Trophoblast cell (in vitro differentiated cells and primary cell): ENCODE results near the gene RTN4RL2.

Experiments used
- DNase-seq, 2 donors: peaks; one replicate each; pipeline ENCODE4 v3.0.0-alpha.2; 2016
- H2AFZ ChIP-seq: 2 replicates; pipeline ENCODE4 v1.6.1; 2013; ENCODE audit warnings: low read length, moderate library complexity, mild to moderate bottlenecking; ENCODE audit not compliant: insufficient read depth, poor library complexity
- H2AK5ac ChIP-seq: 2 replicates; pipeline ENCODE4 v1.6.1; 2013; ENCODE audit warnings: mild to moderate bottlenecking, low read length
- H2BK120ac ChIP-seq: 2 replicates; pipeline ENCODE4 v1.6.1; 2013; ENCODE audit warnings: low read length, mild to moderate bottlenecking, moderate library complexity; ENCODE audit not compliant: insufficient read depth, poor library complexity
- H2BK12ac ChIP-seq: 2 replicates; pipeline ENCODE4 v1.6.1; 2013; ENCODE audit warnings: mild to moderate bottlenecking, low read length, moderate library complexity
- H2BK5ac ChIP-seq: 2 replicates; pipeline ENCODE4 v1.6.1; 2013; ENCODE audit warnings: low read length, low read depth, moderate library complexity, mild to moderate bottlenecking; ENCODE audit not compliant: poor library complexity
- H3K14ac ChIP-seq: 2 replicates; pipeline ENCODE4 v1.6.1; 2013; ENCODE audit warnings: mild to moderate bottlenecking, low read length
- H3K18ac ChIP-seq: 2 replicates; pipeline ENCODE4 v1.6.1; 2013; ENCODE audit warnings: mild to moderate bottlenecking, low read length
- H3K23ac ChIP-seq: 2 replicates; pipeline ENCODE4 v1.6.1; 2013; ENCODE audit warnings: low read length
- H3K27ac ChIP-seq: 2 replicates; pipeline ENCODE4 v1.5.1; 2013; ENCODE audit warnings: low read depth, mild to moderate bottlenecking, inconsistent platforms, low read length, moderate library complexity
- H3K27me3 ChIP-seq: 2 replicates; pipeline ENCODE4 v1.6.1; 2013; ENCODE audit warnings: inconsistent platforms, mild to moderate bottlenecking, low read length, moderate library complexity; ENCODE audit not compliant: insufficient read depth
- H3K36me3 ChIP-seq, 2 experiments: 1 replicate in 1 of 2; 2 replicates in 1 of 2; pipeline ENCODE4 v1.6.1; 2013; ENCODE audit warnings: low read length in 2 of 2, mild to moderate bottlenecking in 2 of 2, moderate library complexity in 1 of 2; ENCODE audit not compliant: insufficient read depth in 2 of 2, control insufficient read depth in 1 of 2
- H3K4ac ChIP-seq: 2 replicates; pipeline ENCODE4 v1.6.1; 2013; ENCODE audit warnings: low read depth, mild to moderate bottlenecking, low read length, moderate library complexity
- H3K4me1 ChIP-seq, 2 experiments: 1 replicate in 1 of 2; 2 replicates in 1 of 2; pipeline ENCODE4 v1.6.1; 2013; ENCODE audit warnings: low read length in 2 of 2, mild to moderate bottlenecking in 2 of 2, moderate library complexity in 1 of 2; ENCODE audit not compliant: insufficient read depth in 2 of 2, control insufficient read depth in 1 of 2
- H3K4me2 ChIP-seq: 2 replicates; pipeline ENCODE4 v1.6.1; 2013; ENCODE audit warnings: inconsistent platforms, mild to moderate bottlenecking, low read length, moderate library complexity
- H3K4me3 ChIP-seq: 2 replicates; pipeline ENCODE4 v1.5.1; 2013; ENCODE audit warnings: mild to moderate bottlenecking, low read depth, low read length, inconsistent platforms
- H3K79me1 ChIP-seq: one replicate; pipeline ENCODE4 v1.6.1; 2013; ENCODE audit warnings: low read length
- H3K79me2 ChIP-seq: 2 replicates; pipeline ENCODE4 v1.6.1; 2013; ENCODE audit warnings: low read length, mild to moderate bottlenecking; ENCODE audit not compliant: control insufficient read depth, insufficient read depth, poor library complexity
- H3K9ac ChIP-seq: 2 replicates; pipeline ENCODE4 v1.6.1; 2013; ENCODE audit warnings: mild to moderate bottlenecking, low read length
- H3K9me3 ChIP-seq: 2 replicates; pipeline ENCODE4 v1.6.1; 2013; ENCODE audit warnings: low read depth, mild to moderate bottlenecking, control low read depth, inconsistent platforms, low read length; ENCODE audit not compliant: insufficient read depth
- H4K12ac ChIP-seq: 2 replicates; pipeline ENCODE4 v1.6.1; 2013; ENCODE audit warnings: low read depth, mild to moderate bottlenecking, low read length, moderate library complexity
- H4K8ac ChIP-seq: 2 replicates; pipeline ENCODE4 v1.6.1; 2013; ENCODE audit warnings: low read depth, mild to moderate bottlenecking, low read length, moderate library complexity
- H4K91ac ChIP-seq: one replicate; pipeline ENCODE4 v1.6.1; 2013; ENCODE audit warnings: low read depth, mild to moderate bottlenecking, low read length, moderate library complexity
- WGBS: extraction: QIAGEN DNeasy Blood & Tissue Kit; methylation state at CpG from one replicate; pipeline ENCODE4 v1.1.7; 2013; ENCODE audit warnings: missing lambda C conversion rate; ENCODE audit not compliant: insufficient read length, insufficient coverage; ENCODE audit errors: extremely low coverage; 5-methylcytosine and 5-hydroxymethylcytosine counted together

Gene RTN4RL2

GRCh38 chr11:57466680-57467079, 6.4 kb downstream of the RTN4RL2 start:
- no peak overlapping the region for H2AFZ ChIP-seq
- H3K4me1 ChIP-seq, result no peaks in the 10 kb centered on the region
- H3K4ac ChIP-seq, result no peak overlapping the region
- H3K79me2 ChIP-seq, result no peaks in the 10 kb centered on the region
- no peak overlapping the region for H3K9ac ChIP-seq
- no peak overlapping the region for H2AK5ac ChIP-seq
- no peak overlapping the region for H4K12ac ChIP-seq
- H4K91ac ChIP-seq, result no peak overlapping the region
- no peaks in the 10 kb centered on the region for H3K36me3 ChIP-seq
- H3K4me2 ChIP-seq, result no peak overlapping the region
- H2BK5ac ChIP-seq, result no peak overlapping the region
- no peak overlapping the region for H3K18ac ChIP-seq
- H2BK12ac ChIP-seq, result no peak overlapping the region
- H3K9me3 ChIP-seq, result peaks cover 1% of the 10 kb centered on the region
- DNase-seq, result no peak
- H3K23ac ChIP-seq, result no peak overlapping the region
- no peak overlapping the region for H4K8ac ChIP-seq
- H3K79me1 ChIP-seq, result no peaks in the 10 kb centered on the region
- WGBS, result no CpG with 5 or more reads among the region's 4 CpGs
- H3K27ac ChIP-seq, result no peak overlapping the region
- peaks cover 11% of the 10 kb centered on the region for H3K27me3 ChIP-seq
- H3K14ac ChIP-seq, result no peak overlapping the region
- H3K4me3 ChIP-seq, result no peak overlapping the region
- no peak overlapping the region for H2BK120ac ChIP-seq

- no peak overlapping the region for H2BK12ac ChIP-seq
- no peaks in the 10 kb centered on the region for H3K36me3 ChIP-seq
- H3K9ac ChIP-seq, result no peak overlapping the region
- H3K4me2 ChIP-seq, result no peak overlapping the region
- H3K4me1 ChIP-seq, result no peaks in the 10 kb centered on the region
- no peak overlapping the region for H4K12ac ChIP-seq
- H3K27me3 ChIP-seq, result peaks cover 5% of the 10 kb centered on the region
- no peak overlapping the region for H3K18ac ChIP-seq
- no peaks in the 10 kb centered on the region for H3K79me1 ChIP-seq
- DNase-seq, result no peak
- no peak overlapping the region for H2BK5ac ChIP-seq
- no CpG with 5 or more reads among the region's 23 CpGs for WGBS
- H2AFZ ChIP-seq, result no peak overlapping the region
- H3K27ac ChIP-seq, result no peak overlapping the region
- no peak overlapping the region for H3K23ac ChIP-seq
- H3K4me3 ChIP-seq, result no peak overlapping the region
- H3K4ac ChIP-seq, result no peak overlapping the region
- H2AK5ac ChIP-seq, result no peak overlapping the region
- no peaks in the 10 kb centered on the region for H3K9me3 ChIP-seq
- H4K91ac ChIP-seq, result no peak overlapping the region
- H2BK120ac ChIP-seq, result no peak overlapping the region
- H4K8ac ChIP-seq, result no peak overlapping the region
- no peaks in the 10 kb centered on the region for H3K79me2 ChIP-seq
- no peak overlapping the region for H3K14ac ChIP-seq
Measured at GRCh38 chr11:57467508-57468157, 7.3 kb downstream of the RTN4RL2 start.

DNA sequence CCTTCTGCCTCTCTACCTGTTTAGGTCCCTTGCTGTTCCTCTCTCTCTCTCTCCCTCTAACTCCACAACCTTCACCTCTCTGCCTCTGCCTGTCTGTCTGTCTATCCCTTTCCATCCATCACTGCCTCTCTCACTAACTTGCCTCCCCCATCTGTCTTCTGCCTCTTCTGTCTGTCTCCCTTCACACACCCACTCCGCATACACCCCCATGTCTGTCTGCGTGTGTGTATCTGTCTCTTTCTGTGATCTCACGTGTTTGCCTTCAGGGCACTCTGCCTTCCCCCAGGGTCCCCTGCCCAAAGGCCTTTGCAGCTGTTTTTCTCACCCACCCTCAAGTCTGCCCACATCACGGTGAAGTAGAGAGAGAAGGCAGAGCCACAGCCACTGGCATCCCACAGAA, 7.9 kb downstream of the RTN4RL2 start:
- H2BK5ac ChIP-seq, result no peak overlapping the region
- no peak overlapping the region for H4K12ac ChIP-seq
- DNase-seq, result no peak
- no CpG with 5 or more reads among the region's 4 CpGs for WGBS
- no peak overlapping the region for H3K18ac ChIP-seq
- H3K4me2 ChIP-seq, result no peak overlapping the region
- no peaks in the 10 kb centered on the region for H3K36me3 ChIP-seq
- no peak overlapping the region for H2AK5ac ChIP-seq
- H3K27ac ChIP-seq, result no peak overlapping the region
- no peak overlapping the region for H2BK120ac ChIP-seq
- no peak overlapping the region for H4K8ac ChIP-seq
- H2BK12ac ChIP-seq, result no peak overlapping the region
- H3K4ac ChIP-seq, result no peak overlapping the region
- H3K23ac ChIP-seq, result no peak overlapping the region
- no peaks in the 10 kb centered on the region for H3K27me3 ChIP-seq
- H3K4me1 ChIP-seq, result no peaks in the 10 kb centered on the region
- no peaks in the 10 kb centered on the region for H3K79me1 ChIP-seq
- no peak overlapping the region for H3K4me3 ChIP-seq
- H3K79me2 ChIP-seq, result no peaks in the 10 kb centered on the region
- no peak overlapping the region for H4K91ac ChIP-seq
- no peak overlapping the region for H3K14ac ChIP-seq
- no peaks in the 10 kb centered on the region for H3K9me3 ChIP-seq
- H3K9ac ChIP-seq, result no peak overlapping the region
- no peak overlapping the region for H2AFZ ChIP-seq

- Histone ChIP-seq H2AFZ (no peak overlapping the region), H2AK5ac (no peak overlapping the region), H3K9ac (no peak overlapping the region), H3K23ac (no peak overlapping the region), H3K4me3 (no peak overlapping the region), H3K18ac (no peak overlapping the region), H3K4me2 (no peak overlapping the region), H3K4ac (no peak overlapping the region), H3K4me1 (no peaks in the 10 kb centered on the region), H2BK5ac (no peak overlapping the region), H4K91ac (no peak overlapping the region), H3K9me3 (no peaks in the 10 kb centered on the region), H3K27me3 (peaks cover 3% of the 10 kb centered on the region), H4K8ac (no peak overlapping the region), H3K79me2 (no peaks in the 10 kb centered on the region), H3K79me1 (no peaks in the 10 kb centered on the region), H3K14ac (no peak overlapping the region), H3K27ac (no peak overlapping the region), H3K36me3 (no peaks in the 10 kb centered on the region), H2BK120ac (no peak overlapping the region), H2BK12ac (no peak overlapping the region), H4K12ac (no peak overlapping the region)
- WGBS, result no CpG with 5 or more reads among the region's 5 CpGs
- no peak for DNase-seq
Measured at GRCh38 chr11:57469268-57469667, 8.9 kb downstream of the RTN4RL2 start.
